ENCODE results near the gene VAPA. TPM values are rescaled to one million over a fixed set of nuclear protein-coding genes. Genes with fewer than 3 reads are reported as not detected.

The VAPA gene
- total RNA-seq, 4 donors from 2014 or later = 276 to 386 (median 317) TPM

DNA sequence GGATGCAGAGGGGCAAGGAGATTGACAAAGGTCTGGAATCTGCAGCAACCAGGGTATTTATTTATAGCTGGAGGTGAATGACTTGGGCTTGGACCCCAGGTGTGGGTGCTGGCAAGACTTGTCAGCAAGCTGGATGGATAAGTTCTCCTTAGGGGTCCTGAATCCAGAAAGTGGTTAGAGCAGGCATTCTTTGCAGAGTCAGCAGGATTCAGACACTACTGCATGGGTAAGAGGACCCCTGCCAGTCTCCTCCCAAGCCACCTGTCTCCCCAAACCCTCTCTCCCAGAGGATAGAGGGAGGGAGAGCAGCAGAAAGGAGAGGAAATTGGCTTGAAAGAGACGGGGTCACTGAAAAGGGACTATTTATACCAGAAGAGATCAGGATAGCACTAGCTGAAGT is 89.5 kb downstream of the VAPA start:
- no peak overlapping the region for H3K27ac ChIP-seq
- H3K4me1 ChIP-seq = peaks cover 0 to 6% (median 0%) of the 10 kb centered on the region in 3 donors
- WGBS, 2 donors (ENCODE audit: low coverage in 1 of 2) = 100% methylated on average over 1 of the region's 1 CpG
- peaks cover 0 to 19% (median 0%) of the 10 kb centered on the region in 3 donors for H3K9me3 ChIP-seq
- no peaks in the 10 kb centered on the region for H3K36me3 ChIP-seq
- TF ChIP-seq, protein P1, sequence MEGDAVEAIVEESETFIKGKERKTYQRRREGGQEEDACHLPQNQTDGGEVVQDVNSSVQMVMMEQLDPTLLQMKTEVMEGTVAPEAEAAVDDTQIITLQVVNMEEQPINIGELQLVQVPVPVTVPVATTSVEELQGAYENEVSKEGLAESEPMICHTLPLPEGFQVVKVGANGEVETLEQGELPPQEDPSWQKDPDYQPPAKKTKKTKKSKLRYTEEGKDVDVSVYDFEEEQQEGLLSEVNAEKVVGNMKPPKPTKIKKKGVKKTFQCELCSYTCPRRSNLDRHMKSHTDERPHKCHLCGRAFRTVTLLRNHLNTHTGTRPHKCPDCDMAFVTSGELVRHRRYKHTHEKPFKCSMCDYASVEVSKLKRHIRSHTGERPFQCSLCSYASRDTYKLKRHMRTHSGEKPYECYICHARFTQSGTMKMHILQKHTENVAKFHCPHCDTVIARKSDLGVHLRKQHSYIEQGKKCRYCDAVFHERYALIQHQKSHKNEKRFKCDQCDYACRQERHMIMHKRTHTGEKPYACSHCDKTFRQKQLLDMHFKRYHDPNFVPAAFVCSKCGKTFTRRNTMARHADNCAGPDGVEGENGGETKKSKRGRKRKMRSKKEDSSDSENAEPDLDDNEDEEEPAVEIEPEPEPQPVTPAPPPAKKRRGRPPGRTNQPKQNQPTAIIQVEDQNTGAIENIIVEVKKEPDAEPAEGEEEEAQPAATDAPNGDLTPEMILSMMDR (IDR thresholded peaks at IDR 0.05) = no peak
- H3K4me3 ChIP-seq = no peak overlapping the region
- ATAC-seq = no peak
- no peaks in the 10 kb centered on the region for H3K27me3 ChIP-seq

DNA sequence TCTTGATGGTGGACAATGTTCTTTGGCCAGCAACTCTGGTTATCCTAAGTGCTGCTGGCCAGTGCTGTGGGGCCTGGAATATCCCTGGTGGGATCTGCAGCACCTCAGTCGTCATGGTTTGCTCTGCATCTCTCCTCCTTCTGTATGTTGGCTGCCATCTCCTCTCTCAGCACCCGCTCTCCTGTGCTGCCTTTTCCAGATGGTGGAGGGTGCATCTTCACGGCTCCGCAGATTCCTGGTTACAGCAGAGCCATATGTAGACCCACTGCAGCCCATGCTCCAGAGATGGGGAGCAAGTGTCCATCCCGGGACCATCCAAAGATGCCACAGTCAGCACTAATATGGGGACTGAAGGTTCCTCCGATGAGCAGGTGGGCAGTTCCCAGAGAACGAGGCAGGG is 90.0 kb downstream of the VAPA start:
- peaks cover 0 to 14% (median 0%) of the 10 kb centered on the region in 3 donors for H3K9me3 ChIP-seq
- ATAC-seq = no peak
- TF ChIP-seq POLR2AphosphoS5 (IDR thresholded peaks at IDR 0.05) = no peak
- TF ChIP-seq, protein P1 (IDR thresholded peaks at IDR 0.05) = no peak
- WGBS, 2 donors (ENCODE audit: low coverage in 1 of 2) = 67 to 90% methylated on average over 1 to 2 of the region's 7 CpGs
- no peak overlapping the region for H3K4me3 ChIP-seq
- H3K36me3 ChIP-seq = no peaks in the 10 kb centered on the region
- H3K27me3 ChIP-seq = no peaks in the 10 kb centered on the region
- peaks cover 0 to 6% (median 0%) of the 10 kb centered on the region in 3 donors for H3K4me1 ChIP-seq
- H3K27ac ChIP-seq = no peak overlapping the region

- WGBS, 2 donors (ENCODE audit: low coverage in 1 of 2) = 87 to 90% methylated on average over 3 to 4 of the region's 4 CpGs
These were observed 92.6 kb downstream of the VAPA start for GRCh38 chr18:10006311-10006893.

DNA sequence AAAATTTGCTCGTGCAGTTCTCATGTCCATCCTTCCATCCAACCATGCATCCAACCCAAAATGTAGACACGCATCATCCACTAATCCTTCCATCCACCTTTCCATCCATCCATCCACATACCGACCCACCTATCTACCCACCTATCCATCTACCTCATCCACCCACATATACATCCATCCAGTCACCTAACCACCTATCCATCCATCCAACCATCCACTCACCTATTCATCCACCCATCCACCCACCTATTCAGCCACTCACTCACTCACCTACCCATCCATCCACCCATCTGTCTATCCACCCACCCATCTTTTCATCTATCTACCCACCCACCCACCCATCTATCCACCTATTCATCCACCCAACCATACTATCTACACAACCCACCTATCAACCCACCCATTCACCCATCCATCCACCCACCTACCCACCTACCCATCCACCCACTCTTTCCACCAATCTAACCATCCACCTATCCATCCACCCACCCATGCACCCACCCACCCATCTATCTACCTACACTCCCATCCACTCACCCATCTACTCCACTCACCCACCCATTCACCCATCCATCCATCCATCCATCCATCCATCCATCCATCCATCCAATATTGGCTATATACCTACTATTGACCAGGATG is 94.3 kb downstream of the VAPA start:
- no peak overlapping the region for H3K27ac ChIP-seq
- peaks cover 9 to 39% (median 10%) of the 10 kb centered on the region in 3 donors for H3K4me1 ChIP-seq
- H3K9me3 ChIP-seq = no peaks in the 10 kb centered on the region
- no peak for ATAC-seq
- H3K4me3 ChIP-seq = no peak overlapping the region
- H3K27me3 ChIP-seq = no peaks in the 10 kb centered on the region
- WGBS, 2 donors (ENCODE audit: low coverage in 1 of 2) = 96% methylated on average over 3 of the region's 3 CpGs
- TF ChIP-seq POLR2A (IDR thresholded peaks at IDR 0.05) (no peak), EP300 (IDR thresholded peaks at IDR 0.05) (no peak), POLR2AphosphoS5 (IDR thresholded peaks at IDR 0.05) (no peak)
- TF ChIP-seq, protein P1 (IDR thresholded peaks at IDR 0.05) = no peak
- no peaks in the 10 kb centered on the region for H3K36me3 ChIP-seq

More at GRCh38 chr18:10006311-10006893, 92.6 kb downstream of the VAPA start:
- Histone ChIP-seq H3K9me3 (no peaks in the 10 kb centered on the region), H3K27ac (no peak overlapping the region), H3K36me3 (no peaks in the 10 kb centered on the region), H3K4me3 (no peak overlapping the region), H3K27me3 (no peaks in the 10 kb centered on the region), H3K4me1 (peaks cover 9 to 27% (median 10%) of the 10 kb centered on the region in 3 donors)
- TF ChIP-seq POLR2A (IDR thresholded peaks at IDR 0.05) = no peak
- TF ChIP-seq, protein P1 (IDR thresholded peaks at IDR 0.05) = peak in 3 of 4 experiments; percentile 29 to 44 (median 37)
- ATAC-seq = no peak

Small RNA genes lying within 50 kb of the gene (small RNA-seq; reads per million reads assigned to genes)
- 2.6 to 40.9 (median 15.7) reads per million in 4 donors for gene RNA5SP450

Other genes with a start within 250 kb of the VAPA start
- gene RAB31, start 205.7 kb upstream of the VAPA start, total RNA-seq = 100 to 1,000 TPM; 108 to 181 (median 136) TPM
- under 1 TPM in 2 of 4 donors, not detected in 2; 0.62 to 0.96 TPM for gene TXNDC2, start 28.0 kb upstream of the VAPA start, total RNA-seq

Data from gastroesophageal sphincter (tissue), 4 donors.